Spleen (tissue), 7 donors: ENCODE results near the gene UBL7.

Source experiments
- CTCF ChIP-seq, 11 experiments: fragments of 200-600 bp in 7 of 11; fragments of 450-650 bp in 4 of 11; sonication (generic) in 4 of 11; IDR thresholded peaks in 8 of 11; conservative IDR thresholded peaks in 3 of 11; 1 replicate in 7 of 11; 2 replicates in 4 of 11; pipeline versions ENCODE4 v1.4.0 to v1.8.0; 2016 to 2021; ENCODE audit warnings: antibody characterized with exemption in 11 of 11, inconsistent platforms in 4 of 11, mild to moderate bottlenecking in 1 of 11
- POLR2A ChIP-seq, 3 donors: fragments of 450-650 bp; IDR thresholded peaks; one replicate each; pipeline ENCODE4 v1.5.1; 2017; ENCODE audit warnings: antibody characterized with exemption in 3 of 3, mild to moderate bottlenecking in 1 of 3
- donor health status: DM: no; HTN: no; CAD: no; lungs with moderate emphysema.
- donor health status: DM: no; HTN: no; CAD: no.
- donor health status: DM: no; HTN: no; CAD: no.

- TF ChIP-seq CTCF (IDR thresholded peaks at IDR 0.05 in 8 of 11, conservative IDR thresholded peaks at IDR 0.05 in 3 of 11) (no peak), POLR2A (IDR thresholded peaks at IDR 0.05) (no peak)
Measured at GRCh38 chr15:74430510-74430951, 30.4 kb downstream of the UBL7 start.
